HG03139 (cell line): ENCODE data around the gene CTU2.

ENCODE experiments used
- ATAC-seq: cut with Tn5 transposase; IDR thresholded peaks from one replicate; pipeline ENCODE4 v1.9.1; 2021; ENCODE audit not compliant: unreplicated experiment

The CTU2 gene

DNA sequence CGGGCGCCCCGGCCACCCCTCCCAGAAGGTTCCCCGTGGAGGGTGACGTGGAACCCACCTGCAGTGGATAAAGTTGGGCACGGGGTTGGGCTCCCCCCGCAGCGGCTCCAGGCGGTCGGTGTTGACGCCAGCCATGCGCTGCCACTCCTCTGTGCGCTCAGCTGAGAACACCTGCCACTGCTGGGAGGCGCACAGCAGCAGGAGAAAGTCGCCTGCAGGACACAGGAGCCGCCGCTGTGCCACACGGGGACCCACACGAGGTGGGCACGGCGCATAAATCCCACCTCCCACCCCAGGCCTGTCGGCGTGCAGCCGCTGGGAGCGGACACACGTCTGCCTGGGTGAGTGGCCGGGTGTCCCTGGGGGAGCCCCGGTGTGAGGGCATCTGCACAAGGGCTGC is 20.7 kb downstream of the CTU2 start:
- no peak for ATAC-seq

- ATAC-seq: no peak
These were observed 21.6 kb downstream of the CTU2 start for GRCh38 chr16:88727871-88728270.

GRCh38 chr16:88730632-88731607 is 24.6 kb downstream of the CTU2 start:
- no peak for ATAC-seq

GRCh38 chr16:88731699-88732098 is 25.4 kb downstream of the CTU2 start:
- ATAC-seq: no peak

DNA sequence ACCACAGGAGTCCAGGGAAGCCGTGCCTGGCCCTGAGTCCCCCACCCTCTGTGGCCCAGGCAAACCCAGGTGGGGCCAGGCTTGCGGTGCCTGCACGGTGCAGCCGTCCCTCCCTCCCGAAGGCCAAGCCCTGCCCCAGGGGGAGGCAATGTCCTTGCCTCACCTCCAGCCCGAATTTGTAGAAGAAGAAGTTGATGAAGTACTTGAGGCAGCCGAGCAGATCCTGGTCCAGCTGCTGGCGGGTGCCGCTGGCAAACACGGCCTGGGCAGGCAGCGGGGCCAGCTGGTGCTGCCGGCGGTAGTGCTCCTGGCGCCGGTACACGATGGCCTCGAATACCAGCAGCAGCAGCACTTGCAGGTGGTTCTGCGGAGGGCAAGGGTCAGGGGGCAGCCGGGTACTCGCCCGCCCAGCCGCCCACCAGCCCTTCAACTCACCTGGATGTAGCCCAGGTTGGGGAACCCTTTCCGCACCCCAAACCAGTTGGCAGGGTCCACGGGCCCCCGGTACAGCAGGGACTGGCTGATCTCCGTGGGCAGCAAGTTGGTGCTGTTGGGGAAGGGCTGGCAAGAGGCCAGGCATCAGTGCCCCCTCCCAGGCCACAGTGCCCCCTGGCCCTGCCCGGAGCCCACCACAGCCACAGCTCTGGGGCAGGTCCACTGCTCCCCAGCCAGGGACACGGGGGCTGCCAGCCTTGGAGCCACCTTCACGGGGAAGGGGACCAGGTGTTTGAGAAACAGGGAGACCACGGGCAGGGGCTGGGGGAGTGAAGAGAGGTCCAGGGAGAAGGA is 26.1 kb downstream of the CTU2 start:
- ATAC-seq: no peak

DNA sequence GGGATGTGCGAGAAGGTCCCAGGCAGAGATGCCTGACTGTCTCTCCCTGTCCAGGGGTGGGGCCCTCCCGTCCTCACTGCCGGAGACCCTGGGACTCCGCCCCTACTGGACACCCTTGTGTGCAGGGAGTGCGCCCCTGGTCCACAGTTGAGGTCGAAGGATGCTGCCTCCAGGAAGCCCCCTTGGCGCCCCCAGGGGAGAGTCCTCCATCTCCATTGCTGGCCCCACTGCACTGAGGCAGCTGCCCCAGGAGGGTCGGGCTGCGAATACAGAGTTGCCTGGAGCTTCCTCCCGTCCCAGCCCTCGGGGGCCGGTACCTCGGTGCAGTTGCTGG is 26.6 kb downstream of the CTU2 start:
- no peak for ATAC-seq

DNA sequence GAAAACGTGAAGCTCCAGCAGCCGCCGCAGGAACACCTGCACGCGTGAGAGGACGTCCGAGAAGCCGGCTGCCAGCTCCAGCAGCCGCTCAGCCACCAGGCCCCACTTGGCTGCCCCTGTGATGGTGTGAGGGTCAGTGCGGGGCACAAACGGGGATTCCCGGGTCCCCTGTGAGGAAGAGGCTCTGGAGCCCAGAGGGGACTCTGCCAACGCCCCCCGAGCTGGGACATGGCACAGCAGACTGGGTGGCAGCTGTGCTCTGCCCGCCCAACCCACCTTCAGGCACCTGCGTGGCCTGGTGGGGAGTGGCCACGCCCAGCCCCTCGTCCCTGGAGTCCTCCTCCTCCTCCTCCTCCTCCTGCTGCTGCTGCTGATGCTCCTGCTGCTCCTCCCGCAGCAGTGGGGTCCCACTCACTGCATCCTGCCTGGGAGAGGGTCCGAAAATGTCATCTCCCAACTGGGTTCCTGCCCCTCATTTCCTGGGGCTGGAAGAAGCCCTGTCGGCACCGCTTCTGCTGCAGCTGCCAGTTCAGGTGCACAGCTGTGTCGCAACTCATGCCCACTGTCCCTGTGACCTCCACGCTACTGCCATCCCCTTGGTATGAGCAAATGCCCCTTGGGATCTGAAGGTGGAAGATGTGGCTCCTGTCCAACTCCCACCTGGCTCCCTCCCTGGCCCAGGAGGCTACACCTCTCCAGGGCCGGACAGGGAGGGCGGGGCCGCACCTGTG is 27.5 kb downstream of the CTU2 start:
- ATAC-seq: no peak

DNA sequence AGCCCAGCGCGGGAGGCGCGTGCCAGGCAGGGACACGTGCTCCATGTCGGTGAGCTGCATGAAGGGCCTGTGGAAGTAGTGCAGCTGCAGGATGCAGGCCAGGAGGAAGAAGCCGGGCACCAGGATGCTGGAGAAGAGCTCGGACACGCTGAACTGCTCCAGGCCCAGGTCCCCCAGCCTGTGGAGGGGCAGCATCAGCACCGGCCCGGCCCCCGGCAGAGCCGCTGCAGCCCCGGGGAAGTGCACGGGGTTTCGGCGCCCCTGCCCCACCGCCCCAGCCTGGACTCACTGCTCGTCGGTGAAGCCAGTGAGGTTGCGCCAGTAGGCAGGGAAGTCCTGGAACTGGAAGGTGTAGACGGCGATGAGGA is 28.0 kb downstream of the CTU2 start:
- ATAC-seq: no peak

DNA sequence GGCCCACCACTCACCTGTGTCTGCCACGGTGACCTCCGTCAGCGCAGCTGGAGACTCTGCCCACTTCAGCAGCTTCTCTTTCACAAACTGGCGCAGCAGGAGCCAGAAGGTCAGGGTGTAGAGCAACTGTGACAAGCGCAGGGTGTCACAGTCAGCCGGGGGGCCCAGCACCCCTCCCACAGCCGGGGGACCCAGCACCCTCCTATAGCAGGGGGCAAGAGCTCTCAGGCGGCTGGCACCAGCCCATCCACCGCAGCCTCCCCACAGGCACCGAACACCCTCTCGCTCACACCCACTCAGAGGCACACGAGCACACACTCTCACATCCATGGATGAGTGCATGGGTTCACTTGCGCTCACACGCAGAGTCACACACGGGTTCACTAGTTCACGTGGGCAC is 28.8 kb downstream of the CTU2 start:
- ATAC-seq: no peak

DNA sequence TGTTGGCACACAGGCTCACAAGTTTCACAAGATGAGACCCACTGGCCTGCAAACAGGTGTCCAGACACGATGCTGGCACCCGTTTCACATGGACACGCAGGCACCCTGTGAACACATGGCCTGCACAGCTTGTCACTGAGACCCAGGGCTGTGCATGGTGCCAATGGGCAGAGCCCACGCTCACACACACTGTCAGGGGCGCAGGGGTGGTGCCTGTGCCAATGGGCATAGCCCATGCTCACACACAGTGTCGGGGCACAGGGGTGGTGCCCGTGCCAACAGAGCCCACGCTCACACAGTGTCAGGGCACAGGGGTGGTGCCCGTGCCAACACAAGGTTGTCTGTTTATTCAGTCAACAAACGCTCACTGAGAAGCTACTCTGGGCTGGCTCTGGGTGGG is 29.3 kb downstream of the CTU2 start:
- no peak for ATAC-seq

- ATAC-seq: no peak
These were observed 29.8 kb downstream of the CTU2 start for GRCh38 chr16:88736088-88736487.

- ATAC-seq: no peak
These were observed 30.2 kb downstream of the CTU2 start for GRCh38 chr16:88736496-88736895.

DNA sequence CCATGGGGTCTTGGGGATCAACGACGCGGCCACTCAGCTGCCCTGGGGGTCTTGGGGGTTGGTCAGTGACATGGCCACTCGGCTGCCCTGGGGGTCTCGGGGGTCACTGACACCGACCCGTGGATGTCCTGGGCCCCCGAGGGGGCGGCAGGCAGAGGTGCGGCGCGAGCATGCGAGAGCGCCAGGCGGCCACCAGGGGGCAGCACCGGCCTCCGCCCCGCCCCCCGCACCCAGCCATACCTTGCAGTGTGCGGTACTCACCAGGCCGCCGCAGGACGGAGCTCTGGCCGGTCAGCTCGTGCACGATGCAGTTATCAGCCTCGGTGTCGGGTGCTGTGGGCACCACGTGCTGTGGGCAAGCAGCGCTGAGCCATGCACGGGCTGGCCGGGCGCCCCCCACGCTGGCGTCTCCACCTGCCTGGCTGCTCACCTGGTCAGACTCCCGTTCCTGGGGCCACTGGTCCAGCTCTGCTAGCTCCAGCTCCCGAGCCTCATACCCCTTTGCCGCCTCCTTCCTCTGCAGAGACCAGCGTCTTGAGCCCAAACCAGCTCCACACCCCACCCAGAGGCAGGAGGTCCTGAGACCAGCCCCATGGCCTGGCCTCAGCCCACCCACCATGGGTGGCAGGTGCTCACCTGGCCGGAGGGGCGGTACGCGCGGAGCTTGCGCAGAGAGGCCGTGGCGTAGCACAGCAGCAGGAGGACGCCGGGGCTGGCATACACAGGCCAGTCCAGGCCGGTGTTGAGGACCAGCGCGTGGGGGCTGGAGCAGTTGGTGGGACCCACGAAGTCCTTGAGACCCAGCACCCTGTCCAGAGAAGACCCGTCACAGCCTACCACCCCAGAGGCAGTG is 31.2 kb downstream of the CTU2 start:
- ATAC-seq: no peak

GRCh38 chr16:88738151-88739084 is 32.1 kb downstream of the CTU2 start:
- no peak for ATAC-seq

DNA sequence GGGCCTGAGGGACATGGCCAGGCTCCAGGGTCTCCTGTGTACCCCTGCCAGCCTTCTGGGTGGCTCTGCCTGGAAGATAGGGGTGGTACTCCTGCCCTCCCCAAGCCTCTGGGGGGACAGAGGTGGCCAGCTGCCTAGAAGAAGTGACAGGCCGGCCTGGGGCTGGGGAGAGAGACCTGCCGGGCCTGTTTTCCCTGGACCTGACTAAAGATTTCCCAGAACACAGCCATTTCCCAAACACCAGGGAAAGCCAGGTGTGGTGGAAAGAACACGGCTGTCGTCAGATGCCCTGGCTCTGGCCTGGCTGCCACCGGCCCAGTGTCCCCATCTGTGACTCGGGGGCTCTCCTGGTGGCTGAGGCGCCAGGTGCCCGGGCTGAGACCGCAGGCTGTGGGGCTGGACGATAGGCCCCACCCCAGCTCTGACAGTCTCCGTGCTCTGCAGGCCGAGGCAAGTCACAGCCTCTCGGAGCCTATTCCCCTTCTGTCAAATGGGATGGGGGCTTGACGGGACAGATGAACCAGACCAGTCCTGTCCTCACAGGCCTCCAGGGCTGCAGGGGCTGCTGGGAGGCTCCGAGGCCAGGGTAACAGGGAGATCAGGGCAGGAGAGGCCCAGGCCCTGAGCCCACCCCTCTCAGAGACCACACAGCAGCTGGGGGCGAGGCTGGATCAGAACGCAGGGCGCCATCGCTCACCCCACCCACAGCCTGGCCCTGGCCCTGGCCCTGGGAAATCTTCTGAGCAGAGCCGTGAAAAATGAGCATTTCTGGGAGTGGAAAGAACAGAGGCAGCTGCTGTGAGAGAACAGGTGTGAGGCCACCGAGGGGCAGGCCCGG is 33.1 kb downstream of the CTU2 start:
- ATAC-seq: no peak

DNA sequence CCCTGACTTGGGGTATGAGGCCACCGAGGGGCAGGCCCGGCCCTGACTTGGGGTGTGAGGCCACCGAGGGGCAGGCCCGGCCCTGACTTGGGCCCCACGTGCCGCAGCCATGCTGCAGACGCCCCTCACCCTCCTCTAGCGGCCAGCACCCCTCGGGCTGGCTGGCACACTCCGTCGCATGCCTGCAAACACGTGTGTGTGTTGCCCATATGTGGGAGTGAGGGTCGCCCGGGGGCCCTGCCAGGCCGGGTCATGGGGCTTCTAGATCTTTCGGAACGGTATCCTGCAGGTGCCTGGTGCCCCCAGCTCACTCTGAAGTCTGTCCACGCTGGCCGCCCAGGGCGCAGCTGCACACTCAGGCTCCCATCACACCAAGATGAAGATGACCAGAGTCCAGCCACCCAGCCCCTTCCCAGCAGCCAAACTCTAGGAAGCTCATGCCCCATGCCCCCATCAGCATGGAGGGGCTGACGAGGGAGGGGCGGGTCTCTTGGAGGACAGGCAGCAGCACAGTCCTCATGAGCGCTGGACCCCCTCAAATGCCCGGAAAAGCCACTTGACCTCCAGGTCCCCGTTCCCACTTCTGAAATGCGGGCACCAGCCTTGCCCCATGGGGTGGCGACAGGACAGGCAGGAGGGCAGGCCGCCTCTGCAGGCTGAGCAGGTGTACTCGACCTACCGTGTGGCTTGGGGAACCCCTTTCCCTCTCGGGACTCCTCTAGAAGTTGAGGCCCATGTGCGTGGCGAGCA is 33.8 kb downstream of the CTU2 start:
- ATAC-seq: no peak

- no peak for ATAC-seq
These were observed 34.4 kb downstream of the CTU2 start for GRCh38 chr16:88740727-88741055.

DNA sequence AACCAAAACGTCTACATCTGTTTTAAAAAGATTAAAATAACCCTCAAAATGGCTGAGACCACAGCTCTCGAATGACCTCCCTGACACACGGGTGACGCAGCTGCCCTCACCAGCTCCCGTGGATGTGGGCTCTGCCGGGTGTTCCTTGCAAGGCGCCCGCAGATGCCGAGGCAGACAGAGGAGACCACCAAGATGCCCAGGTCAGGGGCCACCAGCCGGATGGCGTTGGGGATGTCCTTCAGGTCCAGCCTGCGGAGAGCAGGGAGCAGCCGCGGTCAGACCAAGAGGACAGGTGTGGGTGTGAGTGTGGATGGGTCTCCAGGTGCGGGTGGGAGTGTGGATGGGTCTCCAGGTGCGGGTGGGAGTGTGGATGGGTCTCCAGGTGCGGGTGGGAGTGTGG is 35.1 kb downstream of the CTU2 start:
- no peak for ATAC-seq
